HEK293 (cell line): Measurements from ENCODE around the gene PRR19.

Experiments
- CTCF ChIA-PET: fragments of 350-600 bp; formaldehyde crosslinking; extraction: SDS; loops from one replicate; lab custom pipeline; 2021; ENCODE audit warnings: antibody characterized with exemption; lab: Yijun Ruan, JAX
- POLR2A ChIA-PET: fragments of 300-600 bp; formaldehyde crosslinking; extraction: SDS; loops from one replicate; lab custom pipeline; 2020; ENCODE audit warnings: antibody characterized with exemption, inconsistent platforms; lab: Yijun Ruan, JAX
- H3K27ac ChIP-seq: fragments of 200-500 bp; sonication (Bioruptor generic); 2 replicates; pipeline ENCODE4 v1.5.1; 2014; ENCODE audit warnings: low read depth, low read length, control low read depth, inconsistent platforms; ENCODE audit errors: extremely low read depth
- H3K36me3 ChIP-seq, 2 experiments: fragments of 200-500 bp in 1 of 2; sonication (Bioruptor generic) in 1 of 2; 1 replicate in 1 of 2; 2 replicates in 1 of 2; pipeline ENCODE4 v1.5.1; 2014 to 2017; ENCODE audit warnings: inconsistent platforms in 2 of 2, low read length in 2 of 2; ENCODE audit not compliant: control insufficient read depth in 2 of 2, insufficient read depth in 1 of 2
- H3K4me1 ChIP-seq: fragments of 200-500 bp; sonication (Bioruptor generic); 2 replicates; pipeline ENCODE4 v1.5.1; 2014; ENCODE audit warnings: mild to moderate bottlenecking, low read length, inconsistent platforms; ENCODE audit not compliant: control insufficient read depth, insufficient read depth
- H3K4me3 ChIP-seq: 2 replicates; pipeline ENCODE4 v1.5.1; 2011; ENCODE audit warnings: low read depth, mild to moderate bottlenecking, control low read depth, low read length, moderate library complexity
- H3K9me3 ChIP-seq: fragments of 200-500 bp; sonication (Bioruptor generic); 2 replicates; pipeline ENCODE4 v1.5.1; 2014; ENCODE audit warnings: low read depth, low read length, inconsistent platforms; ENCODE audit not compliant: control insufficient read depth, insufficient read depth
- ELK4 ChIP-seq: IDR thresholded peaks from 2 replicates; pipeline ENCODE4 v1.6.1; 2011; ENCODE audit warnings: mild to moderate bottlenecking, low read depth, low read length, borderline replicate concordance
- HOXD13 ChIP-seq: sonication (generic); formaldehyde crosslinking; IDR thresholded peaks from 2 replicates; pipeline ENCODE4 v1.8.0; 2022; ENCODE audit warnings: missing genetic modification reagents, borderline replicate concordance
- KLF1 ChIP-seq: fragments of 450-650 bp; formaldehyde crosslinking; IDR thresholded peaks from 2 replicates; pipeline ENCODE4 v1.5.1; 2016; ENCODE audit warnings: missing biosample characterization, missing genetic modification characterization
- PRDM1 ChIP-seq: fragments of 450-650 bp; formaldehyde crosslinking; IDR thresholded peaks from 2 replicates; pipeline ENCODE4; 2016; ENCODE audit warnings: missing biosample characterization, missing genetic modification characterization
- SETDB1 ChIP-seq: IDR thresholded peaks from one replicate; pipeline ENCODE4 v1.6.1; 2017; ENCODE audit warnings: mild to moderate bottlenecking, low read length, moderate library complexity, mixed read lengths; ENCODE audit not compliant: insufficient read length
- ZBTB48 ChIP-seq: fragments of 450-650 bp; formaldehyde crosslinking; IDR thresholded peaks from 2 replicates; pipeline ENCODE4 v1.5.1; 2016; ENCODE audit warnings: missing biosample characterization, missing genetic modification characterization
- ZBTB6 ChIP-seq: fragments of 450-650 bp; formaldehyde crosslinking; IDR thresholded peaks from 2 replicates; pipeline ENCODE4 v1.5.1; 2017; ENCODE audit warnings: missing biosample characterization, missing genetic modification characterization
- ZFP3 ChIP-seq: fragments of 450-650 bp; formaldehyde crosslinking; IDR thresholded peaks from 2 replicates; pipeline ENCODE4 v1.5.1; 2016; ENCODE audit warnings: low read depth, missing biosample characterization, missing genetic modification characterization
- ZNF132 ChIP-seq: fragments of 450-650 bp; formaldehyde crosslinking; IDR thresholded peaks from 2 replicates; pipeline ENCODE4 v1.5.1; 2017; ENCODE audit warnings: missing biosample characterization, missing genetic modification characterization, borderline replicate concordance
- ZNF146 ChIP-seq: fragments of 450-650 bp; formaldehyde crosslinking; IDR thresholded peaks from 2 replicates; pipeline ENCODE4 v1.5.1; 2016; ENCODE audit warnings: missing biosample characterization, missing genetic modification characterization
- ZNF19 ChIP-seq: fragments of 450-650 bp; formaldehyde crosslinking; IDR thresholded peaks from 2 replicates; pipeline ENCODE4; 2016; ENCODE audit warnings: missing biosample characterization, missing genetic modification characterization, low read depth
- ZNF2 ChIP-seq: fragments of 450-650 bp; formaldehyde crosslinking; IDR thresholded peaks from 2 replicates; pipeline ENCODE4 v1.5.1; 2016; ENCODE audit warnings: missing biosample characterization, missing genetic modification characterization
- ZNF223 ChIP-seq: fragments of 450-650 bp; formaldehyde crosslinking; IDR thresholded peaks from 2 replicates; pipeline ENCODE4 v1.5.1; 2016; ENCODE audit warnings: missing biosample characterization, missing genetic modification characterization
- ZNF248 ChIP-seq: fragments of 450-650 bp; formaldehyde crosslinking; IDR thresholded peaks from 2 replicates; pipeline ENCODE4 v1.5.1; 2017; ENCODE audit warnings: missing biosample characterization, missing genetic modification characterization
- ZNF350 ChIP-seq: fragments of 450-650 bp; formaldehyde crosslinking; IDR thresholded peaks from 2 replicates; pipeline ENCODE4 v1.5.0; 2017; ENCODE audit warnings: missing biosample characterization, mild to moderate bottlenecking, missing genetic modification characterization
- ZNF423 ChIP-seq: fragments of 450-650 bp; formaldehyde crosslinking; IDR thresholded peaks from 2 replicates; pipeline ENCODE4 v1.5.1; 2016; ENCODE audit warnings: missing biosample characterization, missing genetic modification characterization
- ZNF433 ChIP-seq: fragments of 450-650 bp; formaldehyde crosslinking; IDR thresholded peaks from 2 replicates; pipeline ENCODE4 v1.5.1; 2016; ENCODE audit warnings: missing biosample characterization, missing genetic modification characterization, low read depth
- ZNF548 ChIP-seq: fragments of 450-650 bp; formaldehyde crosslinking; IDR thresholded peaks from 2 replicates; pipeline ENCODE4 v1.5.1; 2016; ENCODE audit warnings: missing biosample characterization, missing genetic modification characterization
- ZNF561 ChIP-seq: fragments of 450-650 bp; IDR thresholded peaks from 2 replicates; pipeline ENCODE4 v1.5.1; 2018; ENCODE audit warnings: missing biosample characterization, missing genetic modification characterization, borderline replicate concordance
- ZNF585B ChIP-seq: fragments of 450-650 bp; formaldehyde crosslinking; IDR thresholded peaks from 2 replicates; pipeline ENCODE4 v1.5.1; 2016; ENCODE audit warnings: missing biosample characterization, missing genetic modification characterization
- ZNF610 ChIP-seq: fragments of 450-650 bp; formaldehyde crosslinking; IDR thresholded peaks from 2 replicates; pipeline ENCODE4 v1.5.1; 2016; ENCODE audit warnings: missing biosample characterization, missing genetic modification characterization, borderline replicate concordance
- ZNF629 ChIP-seq: fragments of 450-650 bp; formaldehyde crosslinking; IDR thresholded peaks from 2 replicates; pipeline ENCODE4 v1.5.1; 2017; ENCODE audit warnings: missing biosample characterization, missing genetic modification characterization
- ZNF660 ChIP-seq: fragments of 450-650 bp; IDR thresholded peaks from 2 replicates; pipeline ENCODE4 v1.5.1; 2018; ENCODE audit warnings: missing biosample characterization, mild to moderate bottlenecking, missing genetic modification characterization
- ZNF677 ChIP-seq: fragments of 450-650 bp; IDR thresholded peaks from 2 replicates; pipeline ENCODE4 v1.5.0; 2018; ENCODE audit warnings: missing biosample characterization, mild to moderate bottlenecking, missing genetic modification characterization, moderate library complexity
- ZNF747 ChIP-seq: fragments of 450-650 bp; formaldehyde crosslinking; IDR thresholded peaks from 2 replicates; pipeline ENCODE4 v1.5.1; 2016; ENCODE audit warnings: missing biosample characterization, missing genetic modification characterization
- ZNF76 ChIP-seq: fragments of 450-650 bp; formaldehyde crosslinking; IDR thresholded peaks from 2 replicates; pipeline ENCODE4; 2016; ENCODE audit warnings: low read depth, missing biosample characterization, missing genetic modification characterization, borderline replicate concordance
- TF ChIP-seq, protein P1 (sequence below): fragments of 450-650 bp; IDR thresholded peaks from 2 replicates; pipeline ENCODE4 v1.5.1; 2018; ENCODE audit warnings: missing biosample characterization, missing genetic modification characterization
- TF ChIP-seq, protein P2 (sequence below): fragments of 450-650 bp; formaldehyde crosslinking; IDR thresholded peaks from 2 replicates; pipeline ENCODE4 v1.5.1; 2016; ENCODE audit warnings: missing biosample characterization, missing genetic modification characterization
- TF ChIP-seq, protein P3 (sequence below): fragments of 450-650 bp; formaldehyde crosslinking; IDR thresholded peaks from 2 replicates; pipeline ENCODE4 v1.5.1; 2016; ENCODE audit warnings: missing biosample characterization, missing genetic modification characterization
- TF ChIP-seq, protein P4 (sequence below): fragments of 450-650 bp; formaldehyde crosslinking; IDR thresholded peaks from 2 replicates; pipeline ENCODE4 v1.5.1; 2016; ENCODE audit warnings: missing biosample characterization, missing genetic modification characterization

Gene PRR19

GRCh38 chr19:42325308-42325895 is 23.5 kb downstream of the PRR19 start, which contains the start of gene MEGF8:
TSS of gene MEGF8 (plus strand) at chr19:42325635. CDS start at chr19:42326244, 609 bp downstream.
- peak within 1 kb of the TSS; percentile 92 for H3K27ac ChIP-seq
- TF ChIP-seq ZNF248 (tag by site-specific recombination), result no peak
- TF ChIP-seq ZNF548, result no peak
- TF ChIP-seq KLF1 (tag by site-specific recombination), result peak; percentile 57; the same call in 1 of the 2 replicates
- no peak for TF ChIP-seq ZNF677
- TF ChIP-seq ZNF423 (tag by site-specific recombination), result 0 out of 2 replicates have a peak, but pooled peaks have one; percentile 26
- TF ChIP-seq ZNF585B, result no peak
- TF ChIP-seq ZNF747 (tag by site-specific recombination), result no peak
- TF ChIP-seq, protein P1, sequence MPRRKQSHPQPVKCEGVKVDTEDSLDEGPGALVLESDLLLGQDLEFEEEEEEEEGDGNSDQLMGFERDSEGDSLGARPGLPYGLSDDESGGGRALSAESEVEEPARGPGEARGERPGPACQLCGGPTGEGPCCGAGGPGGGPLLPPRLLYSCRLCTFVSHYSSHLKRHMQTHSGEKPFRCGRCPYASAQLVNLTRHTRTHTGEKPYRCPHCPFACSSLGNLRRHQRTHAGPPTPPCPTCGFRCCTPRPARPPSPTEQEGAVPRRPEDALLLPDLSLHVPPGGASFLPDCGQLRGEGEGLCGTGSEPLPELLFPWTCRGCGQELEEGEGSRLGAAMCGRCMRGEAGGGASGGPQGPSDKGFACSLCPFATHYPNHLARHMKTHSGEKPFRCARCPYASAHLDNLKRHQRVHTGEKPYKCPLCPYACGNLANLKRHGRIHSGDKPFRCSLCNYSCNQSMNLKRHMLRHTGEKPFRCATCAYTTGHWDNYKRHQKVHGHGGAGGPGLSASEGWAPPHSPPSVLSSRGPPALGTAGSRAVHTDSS, result no peak
- no peak for TF ChIP-seq PRDM1 (tag by site-specific recombination)
- TF ChIP-seq HOXD13, result 0 out of 2 replicates have a peak, but pooled peaks have one; percentile 11
- TF ChIP-seq, protein P2, sequence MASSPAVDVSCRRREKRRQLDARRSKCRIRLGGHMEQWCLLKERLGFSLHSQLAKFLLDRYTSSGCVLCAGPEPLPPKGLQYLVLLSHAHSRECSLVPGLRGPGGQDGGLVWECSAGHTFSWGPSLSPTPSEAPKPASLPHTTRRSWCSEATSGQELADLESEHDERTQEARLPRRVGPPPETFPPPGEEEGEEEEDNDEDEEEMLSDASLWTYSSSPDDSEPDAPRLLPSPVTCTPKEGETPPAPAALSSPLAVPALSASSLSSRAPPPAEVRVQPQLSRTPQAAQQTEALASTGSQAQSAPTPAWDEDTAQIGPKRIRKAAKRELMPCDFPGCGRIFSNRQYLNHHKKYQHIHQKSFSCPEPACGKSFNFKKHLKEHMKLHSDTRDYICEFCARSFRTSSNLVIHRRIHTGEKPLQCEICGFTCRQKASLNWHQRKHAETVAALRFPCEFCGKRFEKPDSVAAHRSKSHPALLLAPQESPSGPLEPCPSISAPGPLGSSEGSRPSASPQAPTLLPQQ (tag by site-specific recombination), result peak; percentile 83; the same call in 1 of the 2 replicates
- no peak for TF ChIP-seq ZNF132 (tag by site-specific recombination)
- no peak for TF ChIP-seq SETDB1
- TF ChIP-seq, protein P3, sequence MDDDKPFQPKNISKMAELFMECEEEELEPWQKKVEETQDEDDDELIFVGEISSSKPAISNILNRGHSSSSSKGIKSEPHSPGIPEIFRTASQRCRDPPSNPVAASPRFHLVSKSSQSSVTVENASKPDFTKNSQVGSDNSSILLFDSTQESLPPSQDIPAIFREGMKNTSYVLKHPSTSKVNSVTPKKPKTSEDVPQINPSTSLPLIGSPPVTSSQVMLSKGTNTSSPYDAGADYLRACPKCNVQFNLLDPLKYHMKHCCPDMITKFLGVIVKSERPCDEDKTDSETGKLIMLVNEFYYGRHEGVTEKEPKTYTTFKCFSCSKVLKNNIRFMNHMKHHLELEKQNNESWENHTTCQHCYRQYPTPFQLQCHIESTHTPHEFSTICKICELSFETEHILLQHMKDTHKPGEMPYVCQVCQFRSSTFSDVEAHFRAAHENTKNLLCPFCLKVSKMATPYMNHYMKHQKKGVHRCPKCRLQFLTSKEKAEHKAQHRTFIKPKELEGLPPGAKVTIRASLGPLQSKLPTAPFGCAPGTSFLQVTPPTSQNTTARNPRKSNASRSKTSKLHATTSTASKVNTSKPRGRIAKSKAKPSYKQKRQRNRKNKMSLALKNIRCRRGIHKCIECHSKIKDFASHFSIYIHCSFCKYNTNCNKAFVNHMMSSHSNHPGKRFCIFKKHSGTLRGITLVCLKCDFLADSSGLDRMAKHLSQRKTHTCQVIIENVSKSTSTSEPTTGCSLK (tag by site-specific recombination), result no peak
- TF ChIP-seq ZNF610 (tag by site-specific recombination), result no peak; the same call in 1 of the 2 replicates
- no peak for TF ChIP-seq ZNF433 (tag by site-specific recombination)
- TF ChIP-seq ZNF350 (tag by site-specific recombination), result no peak
- no peak for TF ChIP-seq ZBTB6 (tag by site-specific recombination)
- peak; percentile 80; the same call in 1 of the 2 replicates for TF ChIP-seq ZBTB48 (tag by site-specific recombination)
- 0 out of 2 replicates have a peak, but pooled peaks have one; percentile 81 for TF ChIP-seq ZNF2 (tag by site-specific recombination)
- peak; percentile 99 for TF ChIP-seq ELK4
- TF ChIP-seq ZFP3, result no peak
- TF ChIP-seq ZNF19 (tag by site-specific recombination), result no peak
- no peak for TF ChIP-seq ZNF223 (tag by site-specific recombination)
- peak; percentile 89 for TF ChIP-seq ZNF660 (tag by site-specific recombination)
- peak; percentile 51; the same call in 1 of the 2 replicates for TF ChIP-seq ZNF76
- no peak for TF ChIP-seq ZNF146 (tag by site-specific recombination)
- no peak; the same call in 1 of the 2 replicates for TF ChIP-seq ZNF561 (tag by site-specific recombination)
- peak; percentile 58; the same call in 1 of the 2 replicates for TF ChIP-seq ZNF629
- TF ChIP-seq, protein P4, sequence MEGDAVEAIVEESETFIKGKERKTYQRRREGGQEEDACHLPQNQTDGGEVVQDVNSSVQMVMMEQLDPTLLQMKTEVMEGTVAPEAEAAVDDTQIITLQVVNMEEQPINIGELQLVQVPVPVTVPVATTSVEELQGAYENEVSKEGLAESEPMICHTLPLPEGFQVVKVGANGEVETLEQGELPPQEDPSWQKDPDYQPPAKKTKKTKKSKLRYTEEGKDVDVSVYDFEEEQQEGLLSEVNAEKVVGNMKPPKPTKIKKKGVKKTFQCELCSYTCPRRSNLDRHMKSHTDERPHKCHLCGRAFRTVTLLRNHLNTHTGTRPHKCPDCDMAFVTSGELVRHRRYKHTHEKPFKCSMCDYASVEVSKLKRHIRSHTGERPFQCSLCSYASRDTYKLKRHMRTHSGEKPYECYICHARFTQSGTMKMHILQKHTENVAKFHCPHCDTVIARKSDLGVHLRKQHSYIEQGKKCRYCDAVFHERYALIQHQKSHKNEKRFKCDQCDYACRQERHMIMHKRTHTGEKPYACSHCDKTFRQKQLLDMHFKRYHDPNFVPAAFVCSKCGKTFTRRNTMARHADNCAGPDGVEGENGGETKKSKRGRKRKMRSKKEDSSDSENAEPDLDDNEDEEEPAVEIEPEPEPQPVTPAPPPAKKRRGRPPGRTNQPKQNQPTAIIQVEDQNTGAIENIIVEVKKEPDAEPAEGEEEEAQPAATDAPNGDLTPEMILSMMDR (tag by site-specific recombination), result peak; percentile 96; the same call in 1 of the 2 replicates

More at GRCh38 chr19:42325308-42325895, 23.5 kb downstream of the PRR19 start, which contains the start of gene MEGF8:
- Histone ChIP-seq H3K36me3 (no peaks in the 10 kb centered on the region; a peak in 1 of 3 replicates), H3K4me3 (peak within 1 kb of the TSS; percentile 67), H3K9me3 (no peaks in the 10 kb centered on the region), H3K4me1 (peaks cover 41% of the 10 kb centered on the region)
- POLR2A ChIA-PET, result no interaction called here
- CTCF ChIA-PET, result no interaction called here
